ENCODE results near the gene NPEPPS.
"Not testable (repeated sequence)": the region's sequence is repeated elsewhere in the genome, so short reads cannot be mapped to it uniquely, and the experiment has no call there.

NPEPPS gene

DNA sequence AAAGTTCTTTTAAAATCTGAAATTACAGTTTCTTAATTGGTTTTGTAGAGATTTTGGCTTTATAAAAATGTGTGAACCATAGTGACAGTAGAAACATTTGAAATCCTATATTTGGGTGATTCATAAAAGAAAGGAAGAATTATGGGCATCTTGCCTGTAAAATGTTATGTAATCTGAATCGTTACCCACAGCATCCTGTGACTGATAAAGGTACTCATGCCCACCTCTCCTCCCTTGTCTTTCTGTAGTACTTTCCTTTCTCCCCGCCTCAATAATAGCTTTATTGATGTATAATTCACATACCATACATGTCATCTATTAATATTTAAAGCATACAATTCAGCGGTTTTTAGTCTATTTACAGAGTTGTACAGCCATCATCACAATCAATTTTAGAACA is 36.4 kb downstream of the NPEPPS start:
- H3K4me1 ChIP-seq (ENCODE audit: control insufficient read depth, insufficient read depth, low read length); H3K9me3 ChIP-seq (ENCODE audit: control insufficient read depth, insufficient read depth, low read length); H3K27me3 ChIP-seq (ENCODE audit: control insufficient read depth, insufficient read depth, low read length); H3K4me3 ChIP-seq (ENCODE audit: low read depth, low read length); H3K9ac ChIP-seq (ENCODE audit: low read depth, low read length); H3K36me3 ChIP-seq (ENCODE audit: control insufficient read depth, insufficient read depth, low read length); H3K27ac ChIP-seq (ENCODE audit: low read depth, low read length): not testable (repeated sequence)

DNA sequence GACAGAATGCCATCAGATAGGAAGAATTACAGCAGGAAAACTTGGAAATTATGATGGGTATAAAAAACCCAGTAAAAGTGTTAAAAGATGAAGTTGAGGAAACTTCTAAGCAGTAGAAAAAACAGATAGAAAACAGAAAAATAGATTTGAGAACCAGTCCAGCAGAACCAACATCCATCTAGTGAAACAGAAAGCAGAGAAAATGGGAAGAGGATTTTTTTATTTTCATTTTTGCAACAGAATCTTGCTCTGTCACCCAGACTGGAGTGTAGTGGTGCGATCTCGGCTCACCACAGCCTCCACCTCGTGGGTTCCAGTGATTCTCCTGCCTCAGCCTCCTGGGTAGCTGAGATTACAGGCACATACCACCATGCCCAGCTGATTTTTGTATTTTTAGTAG is 41.7 kb downstream of the NPEPPS start:
- not testable (repeated sequence) for H3K9me3 ChIP-seq (ENCODE audit: control insufficient read depth, insufficient read depth, low read length); H3K27ac ChIP-seq (ENCODE audit: low read depth, low read length); H3K4me3 ChIP-seq (ENCODE audit: low read depth, low read length); H3K4me1 ChIP-seq (ENCODE audit: control insufficient read depth, insufficient read depth, low read length); H3K9ac ChIP-seq (ENCODE audit: low read depth, low read length); H3K27me3 ChIP-seq (ENCODE audit: control insufficient read depth, insufficient read depth, low read length); H3K36me3 ChIP-seq (ENCODE audit: control insufficient read depth, insufficient read depth, low read length)

DNA sequence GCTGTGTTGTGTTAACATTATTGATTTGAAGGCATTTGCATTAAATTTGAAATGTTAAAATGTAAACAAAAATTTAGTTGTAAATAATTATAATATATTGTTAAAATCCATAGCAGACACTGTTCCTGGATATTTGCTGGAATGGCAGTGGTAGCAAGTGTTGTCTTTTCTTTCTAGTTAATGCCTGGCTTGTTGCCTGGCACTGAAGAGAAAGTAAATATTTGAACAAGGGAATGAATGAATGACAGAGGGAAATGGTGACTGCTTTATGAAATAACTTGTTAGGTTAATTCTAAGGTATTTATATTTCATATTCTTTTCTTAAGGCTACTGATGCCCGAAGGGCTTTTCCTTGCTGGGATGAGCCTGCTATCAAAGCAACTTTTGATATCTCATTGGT is 51.5 kb downstream of the NPEPPS start:
- H3K9me3 ChIP-seq (ENCODE audit: control insufficient read depth, insufficient read depth, low read length); H3K4me1 ChIP-seq (ENCODE audit: control insufficient read depth, insufficient read depth, low read length); H3K9ac ChIP-seq (ENCODE audit: low read depth, low read length); H3K27me3 ChIP-seq (ENCODE audit: control insufficient read depth, insufficient read depth, low read length); H3K4me3 ChIP-seq (ENCODE audit: low read depth, low read length); H3K27ac ChIP-seq (ENCODE audit: low read depth, low read length); H3K36me3 ChIP-seq (ENCODE audit: control insufficient read depth, insufficient read depth, low read length): not testable (repeated sequence)

DNA sequence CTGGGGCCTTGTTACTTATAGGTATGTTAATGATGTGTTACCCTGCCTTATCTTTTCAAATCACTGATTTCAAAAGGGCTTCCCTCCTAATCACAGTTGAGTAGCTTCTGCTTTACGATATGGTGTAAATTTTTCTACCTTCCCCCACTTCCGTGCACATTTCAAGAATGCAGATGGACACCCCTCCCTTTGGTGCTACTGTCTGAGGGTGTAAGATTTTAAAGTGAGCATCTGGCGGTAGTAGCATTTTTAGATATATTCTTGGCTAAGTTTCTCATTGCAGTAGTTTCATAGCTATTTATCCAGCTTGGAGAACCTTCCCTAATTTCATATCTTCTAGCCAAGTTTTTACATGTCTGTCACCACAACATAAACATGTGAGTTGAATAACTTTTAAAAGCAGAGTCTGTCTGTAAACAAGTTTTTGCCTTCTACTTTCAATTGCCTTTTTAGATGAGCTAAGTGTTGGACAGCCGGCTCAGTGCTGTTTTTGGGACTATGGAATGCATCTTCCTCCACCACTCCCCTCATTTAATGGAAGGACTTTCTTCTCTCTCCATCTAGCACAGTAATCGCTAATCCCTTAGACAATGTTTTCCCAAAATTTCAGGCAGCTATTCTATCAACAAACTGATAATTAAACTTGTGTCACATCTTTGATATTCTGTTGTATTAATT is 55.6 kb downstream of the NPEPPS start:
- not testable (repeated sequence) for H3K4me1 ChIP-seq (ENCODE audit: control insufficient read depth, insufficient read depth, low read length); H3K4me3 ChIP-seq (ENCODE audit: low read depth, low read length); H3K27me3 ChIP-seq (ENCODE audit: control insufficient read depth, insufficient read depth, low read length); H3K9me3 ChIP-seq (ENCODE audit: control insufficient read depth, insufficient read depth, low read length); H3K27ac ChIP-seq (ENCODE audit: low read depth, low read length); H3K9ac ChIP-seq (ENCODE audit: low read depth, low read length)
- H3K36me3 ChIP-seq (ENCODE audit: control insufficient read depth, insufficient read depth, low read length) = peaks cover 18% of the 10 kb centered on the region

DNA sequence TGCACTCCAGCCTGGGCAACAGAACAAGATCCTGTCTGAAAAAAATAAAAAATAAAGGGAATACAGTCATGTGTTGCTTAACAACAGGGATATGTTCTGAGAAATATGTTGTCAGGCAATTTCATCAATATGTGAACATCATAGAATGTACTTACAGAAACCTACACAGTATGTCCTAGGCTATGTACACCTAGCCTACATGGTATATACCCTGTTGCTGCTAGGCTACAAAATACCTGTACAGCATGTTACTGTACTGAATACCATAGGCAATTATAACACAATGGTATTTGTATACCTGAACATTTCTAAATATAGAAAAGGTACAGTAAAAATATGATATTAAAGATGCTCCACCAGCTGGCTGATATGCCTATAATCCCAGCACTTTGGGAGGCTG is 62.6 kb downstream of the NPEPPS start:
- H3K27ac ChIP-seq (ENCODE audit: low read depth, low read length); H3K9ac ChIP-seq (ENCODE audit: low read depth, low read length); H3K4me1 ChIP-seq (ENCODE audit: control insufficient read depth, insufficient read depth, low read length); H3K27me3 ChIP-seq (ENCODE audit: control insufficient read depth, insufficient read depth, low read length); H3K4me3 ChIP-seq (ENCODE audit: low read depth, low read length); H3K9me3 ChIP-seq (ENCODE audit: control insufficient read depth, insufficient read depth, low read length): not testable (repeated sequence)
- peaks cover 70% of the 10 kb centered on the region for H3K36me3 ChIP-seq (ENCODE audit: control insufficient read depth, insufficient read depth, low read length)

DNA sequence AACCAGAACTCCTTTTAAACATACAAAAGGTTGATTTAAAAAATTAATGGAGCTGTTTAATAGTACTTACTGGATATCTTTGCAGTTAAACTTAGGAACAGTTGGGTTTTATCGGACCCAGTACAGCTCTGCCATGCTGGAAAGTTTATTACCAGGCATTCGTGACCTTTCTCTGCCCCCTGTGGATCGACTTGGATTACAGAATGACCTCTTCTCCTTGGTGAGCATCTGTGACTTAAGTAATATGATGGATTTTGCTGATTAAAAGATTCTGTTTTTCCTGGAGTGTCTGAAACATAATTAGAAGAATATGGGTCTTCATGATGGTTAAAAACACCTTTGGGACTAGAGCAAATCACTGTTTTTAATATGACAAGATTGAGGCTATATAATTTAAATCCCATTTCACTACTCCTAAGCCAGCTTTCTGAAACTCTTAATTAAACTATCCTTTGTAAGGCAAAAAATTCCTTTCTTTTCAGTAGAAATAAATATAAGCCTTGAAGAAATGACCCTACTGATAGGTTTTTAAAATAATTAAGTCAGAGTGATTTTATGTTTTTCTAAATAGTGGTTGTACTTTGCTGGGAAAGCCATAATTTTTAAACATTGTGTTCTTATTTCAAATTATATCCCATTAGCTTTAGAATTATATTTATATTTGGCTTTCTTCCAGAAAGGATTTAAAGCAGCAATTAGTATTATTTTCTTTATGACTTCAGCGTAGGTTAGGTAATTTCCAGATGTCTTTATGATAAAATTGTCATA is 73.1 kb downstream of the NPEPPS start:
- no peak overlapping the region for H3K4me3 ChIP-seq (ENCODE audit: low read depth, low read length)
- no peak overlapping the region for H3K27ac ChIP-seq (ENCODE audit: low read depth, low read length)
- no peaks in the 10 kb centered on the region for H3K4me1 ChIP-seq (ENCODE audit: control insufficient read depth, insufficient read depth, low read length)
- H3K9ac ChIP-seq (ENCODE audit: low read depth, low read length) = no peak overlapping the region
- no peaks in the 10 kb centered on the region for H3K27me3 ChIP-seq (ENCODE audit: control insufficient read depth, insufficient read depth, low read length)
- peaks cover 95% of the 10 kb centered on the region for H3K36me3 ChIP-seq (ENCODE audit: control insufficient read depth, insufficient read depth, low read length)
- H3K9me3 ChIP-seq (ENCODE audit: control insufficient read depth, insufficient read depth, low read length) = no peaks in the 10 kb centered on the region

DNA sequence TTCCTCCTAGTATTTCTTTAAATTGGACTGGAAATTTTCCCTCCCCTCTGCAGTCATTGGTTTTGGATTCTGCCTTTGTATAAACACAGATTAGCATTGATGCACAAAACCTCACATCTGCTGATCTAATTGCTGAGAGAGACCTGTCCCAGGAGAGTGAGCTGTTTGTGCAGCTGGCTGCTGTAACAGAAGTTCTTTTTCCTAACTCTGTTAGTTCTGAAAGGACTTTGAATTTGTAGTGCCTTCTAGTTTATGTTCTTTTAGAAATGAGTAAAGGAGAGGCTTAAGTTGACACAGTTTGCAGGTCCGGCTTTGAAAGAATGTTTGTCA is 73.7 kb downstream of the NPEPPS start:
- Histone ChIP-seq H3K4me3 (ENCODE audit: low read depth, low read length) (no peak overlapping the region), H3K9me3 (ENCODE audit: control insufficient read depth, insufficient read depth, low read length) (no peaks in the 10 kb centered on the region), H3K9ac (ENCODE audit: low read depth, low read length) (no peak overlapping the region), H3K27me3 (ENCODE audit: control insufficient read depth, insufficient read depth, low read length) (no peaks in the 10 kb centered on the region), H3K36me3 (ENCODE audit: control insufficient read depth, insufficient read depth, low read length) (peaks cover 95% of the 10 kb centered on the region), H3K27ac (ENCODE audit: low read depth, low read length) (no peak overlapping the region), H3K4me1 (ENCODE audit: control insufficient read depth, insufficient read depth, low read length) (no peaks in the 10 kb centered on the region)

DNA sequence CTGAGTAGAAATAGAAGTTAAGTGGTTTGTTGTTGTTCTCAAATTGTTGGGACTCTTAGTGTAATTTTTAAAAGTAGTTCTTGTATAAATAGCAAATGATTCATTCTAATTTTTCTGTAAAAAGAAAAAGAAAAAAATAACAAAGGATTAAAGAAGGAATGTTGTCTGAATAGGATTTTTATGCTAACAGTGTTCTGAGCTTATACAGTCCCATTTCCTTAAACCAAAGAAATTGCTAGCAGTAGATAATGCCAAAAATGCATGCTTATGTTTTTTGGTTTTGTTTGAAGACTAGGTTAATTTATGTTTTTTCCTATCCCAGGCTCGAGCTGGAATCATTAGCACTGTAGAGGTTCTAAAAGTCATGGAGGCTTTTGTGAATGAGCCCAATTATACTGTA is 74.1 kb downstream of the NPEPPS start:
- Histone ChIP-seq H3K4me3 (ENCODE audit: low read depth, low read length) (no peak overlapping the region), H3K4me1 (ENCODE audit: control insufficient read depth, insufficient read depth, low read length) (no peaks in the 10 kb centered on the region), H3K27me3 (ENCODE audit: control insufficient read depth, insufficient read depth, low read length) (no peaks in the 10 kb centered on the region), H3K36me3 (ENCODE audit: control insufficient read depth, insufficient read depth, low read length) (peaks cover 93% of the 10 kb centered on the region), H3K9ac (ENCODE audit: low read depth, low read length) (no peak overlapping the region), H3K27ac (ENCODE audit: low read depth, low read length) (no peak overlapping the region), H3K9me3 (ENCODE audit: control insufficient read depth, insufficient read depth, low read length) (no peaks in the 10 kb centered on the region)

DNA sequence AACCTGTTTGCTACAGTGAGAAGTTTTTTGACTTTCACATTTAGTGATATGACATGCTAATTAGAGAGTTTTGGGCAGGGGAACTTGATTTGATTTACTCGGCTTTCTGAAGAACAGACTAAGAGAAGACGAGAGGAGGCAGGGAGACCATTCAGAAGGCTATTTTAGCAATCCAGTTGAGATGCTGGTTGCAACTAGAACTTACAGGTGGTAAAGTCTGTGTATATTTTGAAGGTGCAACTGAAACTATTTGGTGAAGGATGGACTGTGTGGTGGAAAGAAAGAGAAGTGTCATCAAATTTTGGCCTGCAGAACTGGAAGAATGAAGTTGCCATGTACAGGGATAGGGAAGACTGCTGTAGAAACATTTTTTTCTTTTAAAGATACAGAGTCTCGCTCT is 76.6 kb downstream of the NPEPPS start:
- H3K4me1 ChIP-seq (ENCODE audit: control insufficient read depth, insufficient read depth, low read length) = no peaks in the 10 kb centered on the region

DNA sequence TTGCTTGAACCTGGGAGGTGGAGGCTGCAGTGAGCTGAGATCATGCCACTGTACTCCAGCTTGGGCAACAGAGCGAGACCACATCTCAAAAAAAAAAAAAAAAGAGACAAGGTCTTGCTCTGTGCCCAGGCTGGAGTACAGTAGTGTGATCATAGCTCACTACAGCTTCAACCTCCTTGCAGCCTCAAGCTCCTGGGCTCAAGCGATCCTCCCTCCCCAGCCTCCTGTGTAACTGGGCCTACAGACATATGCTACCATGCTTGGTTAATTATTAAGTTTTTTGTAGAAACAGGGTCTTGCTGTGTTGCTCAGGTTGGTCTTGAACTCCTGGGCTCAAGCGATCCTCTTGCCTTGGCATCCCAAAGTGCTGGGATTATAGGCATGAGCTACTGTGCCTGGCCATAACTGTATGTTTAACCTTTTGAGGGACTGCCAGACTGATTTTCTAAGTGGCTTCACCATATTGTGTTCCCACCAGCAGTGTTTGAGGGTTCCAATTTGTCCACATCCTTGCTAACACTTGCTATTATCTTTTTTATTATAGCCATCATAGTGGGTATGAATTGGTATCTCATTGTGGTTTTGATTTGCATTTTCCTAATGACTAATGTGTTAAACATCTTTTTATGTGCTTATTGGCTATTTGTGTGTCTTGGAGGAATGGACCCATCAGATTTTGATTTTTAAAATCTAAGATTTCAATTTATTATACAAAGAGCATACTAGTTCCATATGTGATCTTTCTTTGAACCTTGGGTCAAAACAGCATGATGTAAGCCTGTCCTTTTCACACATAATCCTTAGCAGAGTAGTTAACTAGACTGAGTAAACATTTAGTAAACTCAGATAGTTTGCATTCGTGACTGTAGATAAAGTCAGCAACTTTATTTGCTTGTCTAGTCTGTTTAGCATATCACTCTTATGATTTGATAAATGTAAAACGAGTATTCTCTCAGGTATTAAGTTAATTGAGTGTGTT is 80.8 kb downstream of the NPEPPS start:
- peak overlapping the region; percentile 17 for H3K27ac ChIP-seq (ENCODE audit: low read depth, low read length)
- H3K9ac ChIP-seq (ENCODE audit: low read depth, low read length) = no peak overlapping the region
- no peaks in the 10 kb centered on the region for H3K27me3 ChIP-seq (ENCODE audit: control insufficient read depth, insufficient read depth, low read length)
- H3K4me1 ChIP-seq (ENCODE audit: control insufficient read depth, insufficient read depth, low read length) = no peaks in the 10 kb centered on the region
- H3K36me3 ChIP-seq (ENCODE audit: control insufficient read depth, insufficient read depth, low read length) = peaks cover 66% of the 10 kb centered on the region
- H3K4me3 ChIP-seq (ENCODE audit: low read depth, low read length) = no peak overlapping the region
- H3K9me3 ChIP-seq (ENCODE audit: control insufficient read depth, insufficient read depth, low read length) = no peaks in the 10 kb centered on the region

More for the DNA sequence above, 76.6 kb downstream of the NPEPPS start:
- Histone ChIP-seq H3K9me3 (ENCODE audit: control insufficient read depth, insufficient read depth, low read length) (no peaks in the 10 kb centered on the region), H3K36me3 (ENCODE audit: control insufficient read depth, insufficient read depth, low read length) (peaks cover 76% of the 10 kb centered on the region), H3K27me3 (ENCODE audit: control insufficient read depth, insufficient read depth, low read length) (no peaks in the 10 kb centered on the region), H3K9ac (ENCODE audit: low read depth, low read length) (no peak overlapping the region), H3K4me3 (ENCODE audit: low read depth, low read length) (no peak overlapping the region), H3K27ac (ENCODE audit: low read depth, low read length) (no peak overlapping the region)
